Measurements from ENCODE around the gene CEL.

The CEL gene

GRCh38 chr9:133046196-133046899, 15.4 kb upstream of the CEL start:
- TF ChIP-seq, protein P1, sequence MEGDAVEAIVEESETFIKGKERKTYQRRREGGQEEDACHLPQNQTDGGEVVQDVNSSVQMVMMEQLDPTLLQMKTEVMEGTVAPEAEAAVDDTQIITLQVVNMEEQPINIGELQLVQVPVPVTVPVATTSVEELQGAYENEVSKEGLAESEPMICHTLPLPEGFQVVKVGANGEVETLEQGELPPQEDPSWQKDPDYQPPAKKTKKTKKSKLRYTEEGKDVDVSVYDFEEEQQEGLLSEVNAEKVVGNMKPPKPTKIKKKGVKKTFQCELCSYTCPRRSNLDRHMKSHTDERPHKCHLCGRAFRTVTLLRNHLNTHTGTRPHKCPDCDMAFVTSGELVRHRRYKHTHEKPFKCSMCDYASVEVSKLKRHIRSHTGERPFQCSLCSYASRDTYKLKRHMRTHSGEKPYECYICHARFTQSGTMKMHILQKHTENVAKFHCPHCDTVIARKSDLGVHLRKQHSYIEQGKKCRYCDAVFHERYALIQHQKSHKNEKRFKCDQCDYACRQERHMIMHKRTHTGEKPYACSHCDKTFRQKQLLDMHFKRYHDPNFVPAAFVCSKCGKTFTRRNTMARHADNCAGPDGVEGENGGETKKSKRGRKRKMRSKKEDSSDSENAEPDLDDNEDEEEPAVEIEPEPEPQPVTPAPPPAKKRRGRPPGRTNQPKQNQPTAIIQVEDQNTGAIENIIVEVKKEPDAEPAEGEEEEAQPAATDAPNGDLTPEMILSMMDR (conservative IDR thresholded peaks at IDR 0.05; ENCODE audit: low read depth, low read length) = no peak
- H3K4me3 ChIP-seq (ENCODE audit: low read length) = no peak overlapping the region
- no peak for DNase-seq (ENCODE audit: low read depth)

- no peak overlapping the region for H3K4me3 ChIP-seq (ENCODE audit: low read length)
- no peak for DNase-seq (ENCODE audit: low read depth)
- TF ChIP-seq, protein P1 (conservative IDR thresholded peaks at IDR 0.05; ENCODE audit: low read depth, low read length) = no peak
These were observed 14.9 kb upstream of the CEL start for GRCh38 chr9:133046900-133047295.

DNA sequence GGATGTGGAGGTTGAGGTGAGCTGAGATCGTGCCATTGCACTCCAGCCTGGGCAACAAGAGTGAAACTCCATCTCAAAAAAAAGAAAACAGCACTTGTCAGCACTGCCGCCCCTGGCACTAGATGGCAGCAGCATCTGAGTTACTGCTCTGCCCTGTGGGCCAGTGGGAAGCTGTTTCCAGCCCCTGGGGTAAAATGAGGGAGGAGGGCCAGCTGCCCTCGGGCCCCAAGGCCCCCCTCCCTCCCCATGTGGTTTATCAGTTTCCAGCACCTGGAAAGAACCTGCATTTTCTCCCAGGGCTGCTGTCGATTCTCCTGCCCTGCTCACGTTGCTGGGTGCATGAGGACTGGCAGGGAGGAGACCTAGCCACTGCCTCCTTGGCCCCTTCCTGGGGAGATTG, 13.2 kb upstream of the CEL start:
- H3K4me3 ChIP-seq (ENCODE audit: low read length) = no peak overlapping the region
- DNase-seq (ENCODE audit: low read depth) = no peak
- TF ChIP-seq, protein P1 (conservative IDR thresholded peaks at IDR 0.05; ENCODE audit: low read depth, low read length) = peak; percentile 54

- no peak overlapping the region for H3K4me3 ChIP-seq (ENCODE audit: low read length)
- TF ChIP-seq, protein P1 (conservative IDR thresholded peaks at IDR 0.05; ENCODE audit: low read depth, low read length) = no peak
- DNase-seq (ENCODE audit: low read depth) = no peak
These were observed 12.7 kb upstream of the CEL start for GRCh38 chr9:133049043-133049442.

DNA sequence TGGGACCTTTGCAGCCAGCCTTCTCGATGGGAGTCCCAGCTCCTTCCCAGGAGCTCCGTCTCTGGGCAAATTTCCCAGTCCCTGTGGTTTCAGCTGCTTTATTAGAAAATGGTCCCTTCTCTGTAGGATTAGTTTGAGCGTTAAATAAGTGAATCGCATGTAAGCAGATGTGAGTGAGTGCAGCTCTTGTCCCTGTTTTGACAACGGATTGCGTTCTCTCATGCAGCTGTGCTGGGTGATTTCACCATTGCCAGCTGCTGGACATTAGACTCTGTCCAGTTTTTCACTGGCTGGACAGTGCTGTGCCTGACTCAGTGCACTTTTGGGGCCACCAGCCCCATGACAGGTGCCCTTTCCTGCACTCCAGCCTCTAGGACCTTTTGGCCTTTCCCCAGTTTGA, 11.6 kb upstream of the CEL start:
- no peak for DNase-seq (ENCODE audit: low read depth)
- no peak overlapping the region for H3K4me3 ChIP-seq (ENCODE audit: low read length)
- TF ChIP-seq, protein P1 (conservative IDR thresholded peaks at IDR 0.05; ENCODE audit: low read depth, low read length) = no peak

GRCh38 chr9:133050781-133051180, 11.0 kb upstream of the CEL start:
- H3K4me3 ChIP-seq (ENCODE audit: low read length) = no peak overlapping the region
- DNase-seq (ENCODE audit: low read depth) = no peak
- TF ChIP-seq, protein P1 (conservative IDR thresholded peaks at IDR 0.05; ENCODE audit: low read depth, low read length) = no peak

DNA sequence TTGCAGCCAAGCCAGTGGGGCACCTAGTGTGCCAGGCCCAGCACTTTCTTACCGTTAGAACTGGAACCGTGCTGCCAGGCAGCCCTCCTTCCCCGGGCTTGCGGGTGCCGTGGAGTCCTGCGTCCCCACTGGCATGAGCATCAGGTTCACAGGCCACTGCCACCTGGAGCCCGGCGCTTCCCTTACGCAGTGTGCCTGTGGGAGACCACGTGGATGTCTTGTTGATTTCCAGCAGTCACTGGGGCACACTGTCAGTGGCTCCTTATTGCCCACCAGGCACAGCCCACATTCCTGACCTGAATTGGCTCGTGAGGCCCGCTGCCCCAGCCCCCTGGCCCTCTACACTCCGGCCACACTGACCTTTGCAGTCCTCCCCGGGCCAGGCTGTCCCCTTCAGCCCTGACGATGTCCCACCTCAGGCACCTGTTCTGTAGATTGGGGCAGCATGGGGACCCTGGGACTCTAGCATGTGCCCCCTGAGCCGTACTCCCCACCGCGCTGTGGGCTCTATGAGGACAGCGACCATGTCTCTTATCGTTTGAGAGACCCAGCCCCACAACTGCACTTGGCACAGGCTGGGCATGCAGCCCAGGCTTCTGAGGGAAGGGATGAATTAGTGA, 10.4 kb upstream of the CEL start:
- no peak for DNase-seq (ENCODE audit: low read depth)
- TF ChIP-seq, protein P1 (conservative IDR thresholded peaks at IDR 0.05; ENCODE audit: low read depth, low read length) = no peak
- no peak overlapping the region for H3K4me3 ChIP-seq (ENCODE audit: low read length)

Data from retinal pigment epithelial cell (primary cell).